ENCODE results near the gene ZRANB3.
A peak's percentile ranks its signal among the peaks of the same experiment; 100 is the strongest.

Gene ZRANB3

DNA sequence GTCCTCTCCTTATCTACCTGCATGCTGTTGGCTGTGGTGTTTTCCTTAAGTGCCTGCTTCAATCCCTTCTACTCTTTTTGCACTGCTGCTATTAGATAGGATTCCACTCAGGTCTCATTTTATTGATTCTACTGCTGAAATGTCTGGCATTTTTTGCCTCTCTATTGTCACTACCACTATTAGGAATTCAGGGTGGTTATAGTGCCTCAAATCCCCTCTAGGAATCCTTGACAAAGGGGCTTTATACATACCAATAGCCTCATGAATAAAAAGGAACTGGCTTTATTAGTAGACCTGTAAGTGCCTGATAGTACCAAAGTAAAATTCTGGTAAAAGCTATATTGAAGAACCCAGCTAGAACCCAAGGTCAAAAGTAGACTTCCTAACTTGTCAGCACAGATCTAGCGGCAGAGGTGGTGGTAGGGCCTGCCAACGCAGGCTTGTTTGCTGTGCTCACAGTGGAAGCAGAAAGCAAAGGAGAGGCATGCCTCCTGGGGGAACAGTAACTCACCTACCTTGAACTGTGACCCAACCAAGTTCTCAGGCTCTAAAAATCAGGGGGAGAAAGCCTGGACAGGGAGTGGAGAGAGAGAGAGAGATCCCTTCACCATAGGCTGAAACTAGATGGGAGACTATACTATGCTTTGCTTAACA is 278.1 kb downstream of the ZRANB3 start:
- peaks cover 38% of the 10 kb centered on the region for H3K4me1 ChIP-seq (ENCODE audit: insufficient read depth, low read length, severe bottlenecking)
- peaks cover 5% of the 10 kb centered on the region; the same call in 1 of the 2 replicates for H3K36me3 ChIP-seq (ENCODE audit: insufficient read depth, low read length)
- no peak overlapping the region for H3K9ac ChIP-seq (ENCODE audit: low read length)
- H3K79me2 ChIP-seq (ENCODE audit: insufficient read depth, low read length): no peaks in the 10 kb centered on the region
- no peaks in the 10 kb centered on the region for H3K9me3 ChIP-seq (ENCODE audit: low read length)
- TF ChIP-seq, protein P1, sequence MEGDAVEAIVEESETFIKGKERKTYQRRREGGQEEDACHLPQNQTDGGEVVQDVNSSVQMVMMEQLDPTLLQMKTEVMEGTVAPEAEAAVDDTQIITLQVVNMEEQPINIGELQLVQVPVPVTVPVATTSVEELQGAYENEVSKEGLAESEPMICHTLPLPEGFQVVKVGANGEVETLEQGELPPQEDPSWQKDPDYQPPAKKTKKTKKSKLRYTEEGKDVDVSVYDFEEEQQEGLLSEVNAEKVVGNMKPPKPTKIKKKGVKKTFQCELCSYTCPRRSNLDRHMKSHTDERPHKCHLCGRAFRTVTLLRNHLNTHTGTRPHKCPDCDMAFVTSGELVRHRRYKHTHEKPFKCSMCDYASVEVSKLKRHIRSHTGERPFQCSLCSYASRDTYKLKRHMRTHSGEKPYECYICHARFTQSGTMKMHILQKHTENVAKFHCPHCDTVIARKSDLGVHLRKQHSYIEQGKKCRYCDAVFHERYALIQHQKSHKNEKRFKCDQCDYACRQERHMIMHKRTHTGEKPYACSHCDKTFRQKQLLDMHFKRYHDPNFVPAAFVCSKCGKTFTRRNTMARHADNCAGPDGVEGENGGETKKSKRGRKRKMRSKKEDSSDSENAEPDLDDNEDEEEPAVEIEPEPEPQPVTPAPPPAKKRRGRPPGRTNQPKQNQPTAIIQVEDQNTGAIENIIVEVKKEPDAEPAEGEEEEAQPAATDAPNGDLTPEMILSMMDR (IDR thresholded peaks at IDR 0.05; ENCODE audit: low read length): no peak
- TF ChIP-seq EZH2 (IDR thresholded peaks at IDR 0.05; ENCODE audit: borderline replicate concordance, low read length): no peak
- H3K27me3 ChIP-seq (ENCODE audit: insufficient read depth, low read length): no peaks in the 10 kb centered on the region
- no peaks in the 10 kb centered on the region for H3F3A ChIP-seq (ENCODE audit: insufficient read depth, low read length)
- H3K4me2 ChIP-seq (ENCODE audit: low read length): no peak overlapping the region
- no peaks in the 10 kb centered on the region for H3K9me2 ChIP-seq (ENCODE audit: low read depth, low read length)
- no peak overlapping the region for H3K4me3 ChIP-seq (ENCODE audit: low read depth, low read length, poor library complexity, severe bottlenecking)
- H3K27ac ChIP-seq (ENCODE audit: low read depth, low read length, poor library complexity, severe bottlenecking): peak overlapping the region; percentile 61
- H2AFZ ChIP-seq (ENCODE audit: low read length): no peak overlapping the region
- no peaks in the 10 kb centered on the region for H4K20me1 ChIP-seq (ENCODE audit: insufficient read depth, low read length)

DNA sequence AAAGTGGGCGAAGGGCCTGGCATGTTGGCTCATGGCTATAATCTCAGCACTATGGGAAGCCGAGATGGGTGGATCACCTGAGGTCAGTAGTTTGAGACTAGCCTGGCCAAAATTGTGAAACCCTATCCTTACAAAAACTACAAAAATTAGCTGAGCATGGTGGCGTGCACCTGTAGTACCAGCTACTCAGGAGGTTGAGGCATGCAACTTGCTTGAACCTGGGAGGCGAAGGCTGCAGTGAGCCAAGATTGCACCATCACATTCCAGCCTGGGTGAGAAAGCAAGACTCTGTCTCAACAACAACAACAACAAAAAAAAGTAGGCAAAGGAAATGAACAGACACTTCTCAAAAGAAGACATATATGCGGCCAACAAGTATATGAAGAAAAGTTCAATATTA is 282.4 kb downstream of the ZRANB3 start:
- no peaks in the 10 kb centered on the region for H3K9me2 ChIP-seq (ENCODE audit: low read depth, low read length)
- no peak overlapping the region for H3K27ac ChIP-seq (ENCODE audit: low read depth, low read length, poor library complexity, severe bottlenecking)
- H3K9ac ChIP-seq (ENCODE audit: low read length): no peak overlapping the region
- no peaks in the 10 kb centered on the region for H3K27me3 ChIP-seq (ENCODE audit: insufficient read depth, low read length)
- H3K79me2 ChIP-seq (ENCODE audit: insufficient read depth, low read length): no peaks in the 10 kb centered on the region
- no peak overlapping the region for H2AFZ ChIP-seq (ENCODE audit: low read length)
- no peak for TF ChIP-seq EZH2 (IDR thresholded peaks at IDR 0.05; ENCODE audit: borderline replicate concordance, low read length)
- TF ChIP-seq, protein P1 (IDR thresholded peaks at IDR 0.05; ENCODE audit: low read length): no peak
- no peak overlapping the region for H3K4me3 ChIP-seq (ENCODE audit: low read depth, low read length, poor library complexity, severe bottlenecking)
- H3F3A ChIP-seq (ENCODE audit: insufficient read depth, low read length): no peaks in the 10 kb centered on the region
- peaks cover 15% of the 10 kb centered on the region for H3K4me1 ChIP-seq (ENCODE audit: insufficient read depth, low read length, severe bottlenecking)
- H3K4me2 ChIP-seq (ENCODE audit: low read length): no peak overlapping the region
- no peaks in the 10 kb centered on the region for H4K20me1 ChIP-seq (ENCODE audit: insufficient read depth, low read length)
- no peaks in the 10 kb centered on the region for H3K9me3 ChIP-seq (ENCODE audit: low read length)
- peaks cover 5% of the 10 kb centered on the region; the same call in 1 of the 2 replicates for H3K36me3 ChIP-seq (ENCODE audit: insufficient read depth, low read length)

- H3F3A ChIP-seq (ENCODE audit: insufficient read depth, low read length): no peaks in the 10 kb centered on the region
- TF ChIP-seq EZH2 (IDR thresholded peaks at IDR 0.05; ENCODE audit: borderline replicate concordance, low read length): no peak
- TF ChIP-seq, protein P1 (IDR thresholded peaks at IDR 0.05; ENCODE audit: low read length): no peak
- no peak overlapping the region for H3K4me3 ChIP-seq (ENCODE audit: low read depth, low read length, poor library complexity, severe bottlenecking)
- H3K9me3 ChIP-seq (ENCODE audit: low read length): no peaks in the 10 kb centered on the region
- H3K27ac ChIP-seq (ENCODE audit: low read depth, low read length, poor library complexity, severe bottlenecking): no peak overlapping the region
- no peak overlapping the region for H3K4me2 ChIP-seq (ENCODE audit: low read length)
- no peaks in the 10 kb centered on the region for H3K27me3 ChIP-seq (ENCODE audit: insufficient read depth, low read length)
- H3K9ac ChIP-seq (ENCODE audit: low read length): no peak overlapping the region
- H3K36me3 ChIP-seq (ENCODE audit: insufficient read depth, low read length): peaks cover 5% of the 10 kb centered on the region; the same call in 1 of the 2 replicates
- no peaks in the 10 kb centered on the region for H4K20me1 ChIP-seq (ENCODE audit: insufficient read depth, low read length)
- H3K79me2 ChIP-seq (ENCODE audit: insufficient read depth, low read length): no peaks in the 10 kb centered on the region
- H3K4me1 ChIP-seq (ENCODE audit: insufficient read depth, low read length, severe bottlenecking): peaks cover 8% of the 10 kb centered on the region
- no peak overlapping the region for H2AFZ ChIP-seq (ENCODE audit: low read length)
- no peaks in the 10 kb centered on the region for H3K9me2 ChIP-seq (ENCODE audit: low read depth, low read length)
These were observed 284.2 kb downstream of the ZRANB3 start for GRCh38 chr2:135246711-135247270.

Measured in OCI-LY1 (cell line).